Endothelial cell (in vitro differentiated cells): Measurements from ENCODE around the gene PTTG1. TPM values are rescaled to one million over a fixed set of nuclear protein-coding genes. Genes with fewer than 3 reads are reported as not detected.

Source experiments
- DNase-seq: peaks from one replicate; pipeline ENCODE4 v3.0.0; 2021; ENCODE audit warnings: low spot score
- H3K27ac Mint-ChIP-seq: one replicate; pipeline ENCODE4 v1.8.0; 2021; ENCODE audit warnings: mixed read lengths, inconsistent platforms; ENCODE audit not compliant: unreplicated experiment
- H3K27me3 Mint-ChIP-seq: one replicate; pipeline ENCODE4 v1.8.0; 2021; ENCODE audit warnings: mild to moderate bottlenecking, moderate library complexity, mixed read lengths, inconsistent platforms; ENCODE audit not compliant: unreplicated experiment
- H3K36me3 Mint-ChIP-seq: one replicate; pipeline ENCODE4 v1.8.0; 2021; ENCODE audit warnings: mild to moderate bottlenecking, low read depth, mixed read lengths, inconsistent platforms; ENCODE audit not compliant: unreplicated experiment
- H3K4me1 Mint-ChIP-seq: one replicate; pipeline ENCODE4 v1.8.0; 2021; ENCODE audit warnings: mild to moderate bottlenecking, mixed read lengths, inconsistent platforms; ENCODE audit not compliant: unreplicated experiment
- H3K4me3 Mint-ChIP-seq: one replicate; pipeline ENCODE4 v1.8.0; 2021; ENCODE audit warnings: mild to moderate bottlenecking, mixed read lengths, inconsistent platforms; ENCODE audit not compliant: unreplicated experiment
- H3K9me3 Mint-ChIP-seq: one replicate; pipeline ENCODE4 v1.8.0; 2021; ENCODE audit warnings: mixed read lengths, inconsistent platforms; ENCODE audit not compliant: unreplicated experiment
- total RNA-seq: library from RNA; stranded (reverse); fragmentation: NEBNext Ultra II Directional; extraction: Animal tissue kit (Norgen Biotek cat#: 25700); gene quantifications from one replicate; pipeline ENCODE4 v1.2.1, GENCODE V29; 2021; ENCODE audit not compliant: unreplicated experiment
- TF ChIP-seq, protein P1 (sequence below): fragments of 200-600 bp; sonication (generic); IDR thresholded peaks from one replicate; pipeline ENCODE4 v1.5.0; 2021; ENCODE audit warnings: antibody characterized with exemption; ENCODE audit not compliant: unreplicated experiment

The PTTG1 gene
- total RNA-seq, 1 donor from 2014 or later = 25.1 TPM

- no peak overlapping the region for H3K27ac Mint-ChIP-seq
- no peak for DNase-seq
- H3K27me3 Mint-ChIP-seq = peaks cover 2% of the 10 kb centered on the region
- TF ChIP-seq, protein P1, sequence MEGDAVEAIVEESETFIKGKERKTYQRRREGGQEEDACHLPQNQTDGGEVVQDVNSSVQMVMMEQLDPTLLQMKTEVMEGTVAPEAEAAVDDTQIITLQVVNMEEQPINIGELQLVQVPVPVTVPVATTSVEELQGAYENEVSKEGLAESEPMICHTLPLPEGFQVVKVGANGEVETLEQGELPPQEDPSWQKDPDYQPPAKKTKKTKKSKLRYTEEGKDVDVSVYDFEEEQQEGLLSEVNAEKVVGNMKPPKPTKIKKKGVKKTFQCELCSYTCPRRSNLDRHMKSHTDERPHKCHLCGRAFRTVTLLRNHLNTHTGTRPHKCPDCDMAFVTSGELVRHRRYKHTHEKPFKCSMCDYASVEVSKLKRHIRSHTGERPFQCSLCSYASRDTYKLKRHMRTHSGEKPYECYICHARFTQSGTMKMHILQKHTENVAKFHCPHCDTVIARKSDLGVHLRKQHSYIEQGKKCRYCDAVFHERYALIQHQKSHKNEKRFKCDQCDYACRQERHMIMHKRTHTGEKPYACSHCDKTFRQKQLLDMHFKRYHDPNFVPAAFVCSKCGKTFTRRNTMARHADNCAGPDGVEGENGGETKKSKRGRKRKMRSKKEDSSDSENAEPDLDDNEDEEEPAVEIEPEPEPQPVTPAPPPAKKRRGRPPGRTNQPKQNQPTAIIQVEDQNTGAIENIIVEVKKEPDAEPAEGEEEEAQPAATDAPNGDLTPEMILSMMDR = no peak
- H3K4me1 Mint-ChIP-seq = peaks cover 11% of the 10 kb centered on the region
- no peaks in the 10 kb centered on the region for H3K9me3 Mint-ChIP-seq
- no peaks in the 10 kb centered on the region for H3K36me3 Mint-ChIP-seq
- no peak overlapping the region for H3K4me3 Mint-ChIP-seq
These were observed 35.0 kb downstream of the PTTG1 start for GRCh38 chr5:160456480-160457177.

GRCh38 chr5:160457252-160457651, 35.6 kb downstream of the PTTG1 start:
- DNase-seq = no peak
- Mint-ChIP-seq H3K4me1 (peaks cover 11% of the 10 kb centered on the region), H3K27ac (no peak overlapping the region), H3K4me3 (no peak overlapping the region), H3K9me3 (no peaks in the 10 kb centered on the region), H3K27me3 (peaks cover under 1% of the 10 kb centered on the region), H3K36me3 (no peaks in the 10 kb centered on the region)
- TF ChIP-seq, protein P1 = no peak

- TF ChIP-seq, protein P1 = no peak
- H3K27me3 Mint-ChIP-seq = no peaks in the 10 kb centered on the region
- H3K4me1 Mint-ChIP-seq = peaks cover 4% of the 10 kb centered on the region
- H3K4me3 Mint-ChIP-seq = no peak overlapping the region
- DNase-seq = no peak
- no peaks in the 10 kb centered on the region for H3K9me3 Mint-ChIP-seq
- H3K27ac Mint-ChIP-seq = no peak overlapping the region
- no peaks in the 10 kb centered on the region for H3K36me3 Mint-ChIP-seq
These were observed 37.4 kb downstream of the PTTG1 start for GRCh38 chr5:160458806-160459800.

DNA sequence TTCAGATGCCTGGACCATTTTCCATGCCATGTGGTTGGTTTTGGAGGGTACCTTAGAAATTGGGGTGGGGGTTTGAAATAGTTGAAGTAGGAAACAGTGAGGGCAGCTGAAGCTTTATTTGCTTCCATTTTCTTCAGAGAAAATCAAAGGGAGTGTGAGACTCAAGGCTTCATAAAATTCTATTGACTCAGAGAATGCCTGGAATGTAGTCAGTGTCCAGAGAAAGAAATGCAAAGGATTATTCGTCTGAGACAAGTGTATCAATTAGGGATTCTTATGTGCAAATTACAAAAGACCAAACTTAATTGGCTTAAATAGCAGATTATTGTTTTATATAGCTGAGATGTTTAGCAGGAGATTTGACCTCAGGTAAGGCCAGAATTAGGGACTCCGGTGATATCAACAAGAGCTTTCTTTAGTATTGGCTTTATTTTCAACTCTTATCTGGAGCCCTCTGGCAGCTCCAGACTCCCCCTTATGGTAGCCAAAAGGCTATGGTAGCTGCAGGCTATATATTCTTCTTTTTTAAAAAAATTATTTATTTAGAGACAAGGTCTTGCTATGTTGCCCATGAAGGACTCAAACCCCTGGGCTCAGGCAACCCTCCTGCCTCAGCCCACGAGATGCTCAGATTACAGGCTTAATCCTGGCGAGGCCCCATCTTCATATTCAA, 38.9 kb downstream of the PTTG1 start:
- H3K27me3 Mint-ChIP-seq = no peaks in the 10 kb centered on the region
- H3K4me1 Mint-ChIP-seq = peaks cover 2% of the 10 kb centered on the region
- no peak overlapping the region for H3K27ac Mint-ChIP-seq
- no peak overlapping the region for H3K4me3 Mint-ChIP-seq
- DNase-seq = no peak
- TF ChIP-seq, protein P1 = no peak
- no peaks in the 10 kb centered on the region for H3K36me3 Mint-ChIP-seq
- no peaks in the 10 kb centered on the region for H3K9me3 Mint-ChIP-seq
